Caco-2 (cell line): ENCODE measurements around the gene PPP6R2. TPM values are rescaled to one million over a fixed set of nuclear protein-coding genes. Genes with fewer than 3 reads are reported as not detected.

Experiments
- BruUV-seq: library from RNA; stranded (reverse); fragments of 400-500 nt; replicated peaks from 2 replicates; lab custom pipeline; 2021; lab: Mats Ljungman, UMichigan
- CTCF ChIA-PET: fragments of 300-600 bp; sonication (Branson Sonifier 250); formaldehyde crosslinking; loops from one replicate; lab custom pipeline; 2022; ENCODE audit warnings: antibody characterized with exemption; lab: Charles Lee
- POLR2A ChIA-PET: fragments of 300-600 bp; sonication (Branson Sonifier 250); formaldehyde crosslinking; loops from one replicate; lab custom pipeline; 2022; ENCODE audit warnings: antibody characterized with exemption; lab: Charles Lee
- DNase-seq, 2 experiments: peaks; one replicate each; pipeline versions ENCODE4 v3.0.0 to v3.0.0-alpha.2; 2020 to 2022
- H3K27me3 ChIP-seq: replicated peaks from 2 replicates; pipeline ENCODE4 v1.6.0; 2011; ENCODE audit warnings: low read length; ENCODE audit not compliant: control insufficient read depth, insufficient read depth
- H3K36me3 ChIP-seq: 2 replicates; pipeline ENCODE4 v1.5.1; 2011; ENCODE audit warnings: low read length; ENCODE audit not compliant: control insufficient read depth, insufficient read depth
- H3K4me1 ChIP-seq: fragments of 250-450 bp; sonication (Bioruptor Pico); 2 replicates; pipeline ENCODE4 v1.5.1; 2020; ENCODE audit warnings: mild to moderate bottlenecking
- H3K4me3 ChIP-seq: 2 replicates; pipeline ENCODE4 v1.5.1; 2011; ENCODE audit warnings: low read depth, mild to moderate bottlenecking, control low read depth, low read length
- H3K9me3 ChIP-seq: fragments of 250-450 bp; sonication (Bioruptor Pico); 2 replicates; pipeline ENCODE4 v1.5.1; 2020; ENCODE audit warnings: mild to moderate bottlenecking, moderate library complexity
- H3K27ac Mint-ChIP-seq: one replicate; pipeline ENCODE4 v1.8.0; 2022; ENCODE audit warnings: mixed read lengths; ENCODE audit not compliant: unreplicated experiment
- H3K27me3 Mint-ChIP-seq: one replicate; pipeline ENCODE4 v1.8.0; 2022; ENCODE audit warnings: mixed read lengths; ENCODE audit not compliant: insufficient read depth, unreplicated experiment
- H3K36me3 Mint-ChIP-seq: one replicate; pipeline ENCODE4 v1.8.0; 2022; ENCODE audit warnings: mild to moderate bottlenecking, mixed read lengths; ENCODE audit not compliant: insufficient read depth, unreplicated experiment
- H3K4me1 Mint-ChIP-seq: one replicate; pipeline ENCODE4 v1.8.0; 2022; ENCODE audit warnings: low read depth, mixed read lengths; ENCODE audit not compliant: unreplicated experiment
- H3K4me3 Mint-ChIP-seq: one replicate; pipeline ENCODE4 v1.8.0; 2022; ENCODE audit warnings: mild to moderate bottlenecking, moderate library complexity, mixed read lengths; ENCODE audit not compliant: unreplicated experiment
- H3K9me3 Mint-ChIP-seq: one replicate; pipeline ENCODE4 v1.8.0; 2022; ENCODE audit warnings: mixed read lengths; ENCODE audit not compliant: unreplicated experiment
- intact Hi-C: fragments of 100-400 bp; cut with micrococcal nuclease; formaldehyde crosslinking; loops from one replicate; pipeline ENCODE4 v1.10.0; 2022; ENCODE audit not compliant: unreplicated experiment
- total RNA-seq: library from RNA; stranded (reverse); gene quantifications from 2 replicates; pipeline ENCODE4 v1.2.3, GENCODE V29; 2022
- TF ChIP-seq, protein P1 (sequence below), 2 experiments: fragments of 200-600 bp in 1 of 2; IDR thresholded peaks; 1 replicate in 1 of 2; 2 replicates in 1 of 2; pipeline versions ENCODE4 v1.5.1 to v1.8.0; 2011 to 2022; ENCODE audit warnings: antibody characterized with exemption in 1 of 2, control low read depth in 1 of 2, inconsistent platforms in 1 of 2, low read depth in 1 of 2, low read length in 1 of 2, mild to moderate bottlenecking in 1 of 2, moderate library complexity in 1 of 2; ENCODE audit not compliant: insufficient read depth in 1 of 2, severe bottlenecking in 1 of 2, unreplicated experiment in 1 of 2

PPP6R2 gene
- total RNA-seq, 1 experiment from 2014 or later, result 60.7 TPM

DNA sequence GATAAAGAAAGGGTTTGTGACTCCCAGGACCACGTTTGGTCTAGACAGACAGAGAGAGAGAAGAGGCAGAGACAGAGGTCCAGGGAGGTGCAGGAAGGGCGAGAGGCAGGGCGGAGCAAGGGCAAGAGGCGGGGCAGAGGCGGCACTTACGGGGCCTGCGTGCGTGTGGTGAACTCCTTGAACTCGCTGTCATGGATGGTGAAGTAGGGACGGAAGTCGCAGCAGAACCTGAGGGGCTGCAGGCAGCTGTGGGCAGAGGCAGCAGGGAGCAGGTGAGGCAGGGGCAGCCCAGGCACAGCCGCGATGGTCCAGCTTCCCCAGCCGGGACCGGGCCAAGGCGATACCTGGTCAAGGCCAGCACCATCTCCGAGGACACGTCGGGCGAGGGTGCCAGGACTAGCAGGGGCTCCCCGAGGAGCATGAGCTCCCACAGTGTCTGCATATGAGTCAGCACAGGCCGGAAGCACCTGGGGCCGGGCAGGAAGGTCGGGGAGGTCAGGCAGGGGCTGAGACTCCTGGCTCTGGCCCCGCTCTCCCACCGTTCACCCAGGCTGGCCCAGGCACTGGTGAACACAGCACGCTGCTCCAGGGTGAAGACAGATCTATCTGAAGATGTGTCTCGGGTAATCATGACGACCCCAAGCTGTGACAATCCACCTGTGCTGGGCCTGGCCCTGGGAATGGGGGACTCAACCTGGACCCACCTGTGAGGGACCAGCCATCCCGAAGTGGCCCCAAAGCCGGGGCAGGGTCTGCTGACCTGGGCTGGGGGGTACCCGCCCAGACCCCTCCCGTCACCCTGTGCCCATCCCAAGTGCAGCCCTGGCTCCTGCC lies 28.5 kb upstream of the PPP6R2 start:
- Mint-ChIP-seq H3K27ac (no peak overlapping the region), H3K4me1 (no peaks in the 10 kb centered on the region), H3K4me3 (no peak overlapping the region), H3K36me3 (no peaks in the 10 kb centered on the region), H3K27me3 (no peaks in the 10 kb centered on the region), H3K9me3 (no peaks in the 10 kb centered on the region)
- POLR2A ChIA-PET, result interaction anchor here (0.6 kb wide), 1 partner anchor 9 kb away, joined by 3 read pairs; no protein-coding TSS in a partner anchor
- intact Hi-C loops, result no loop called here
- H3K4me1 ChIP-seq, result no peaks in the 10 kb centered on the region
- no peaks in the 10 kb centered on the region for H3K27me3 ChIP-seq
- DNase-seq, result peak in 1 of 2 experiments; percentile 32
- CTCF ChIA-PET, result interaction anchor here (1.0 kb wide), 1 partner anchor 12 kb away, joined by 3 read pairs; no protein-coding TSS in a partner anchor
- H3K36me3 ChIP-seq, result no peaks in the 10 kb centered on the region
- no peaks in the 10 kb centered on the region for H3K9me3 ChIP-seq
- H3K4me3 ChIP-seq, result no peak overlapping the region
- BruUV-seq, result no TSS peak
- TF ChIP-seq, protein P1, sequence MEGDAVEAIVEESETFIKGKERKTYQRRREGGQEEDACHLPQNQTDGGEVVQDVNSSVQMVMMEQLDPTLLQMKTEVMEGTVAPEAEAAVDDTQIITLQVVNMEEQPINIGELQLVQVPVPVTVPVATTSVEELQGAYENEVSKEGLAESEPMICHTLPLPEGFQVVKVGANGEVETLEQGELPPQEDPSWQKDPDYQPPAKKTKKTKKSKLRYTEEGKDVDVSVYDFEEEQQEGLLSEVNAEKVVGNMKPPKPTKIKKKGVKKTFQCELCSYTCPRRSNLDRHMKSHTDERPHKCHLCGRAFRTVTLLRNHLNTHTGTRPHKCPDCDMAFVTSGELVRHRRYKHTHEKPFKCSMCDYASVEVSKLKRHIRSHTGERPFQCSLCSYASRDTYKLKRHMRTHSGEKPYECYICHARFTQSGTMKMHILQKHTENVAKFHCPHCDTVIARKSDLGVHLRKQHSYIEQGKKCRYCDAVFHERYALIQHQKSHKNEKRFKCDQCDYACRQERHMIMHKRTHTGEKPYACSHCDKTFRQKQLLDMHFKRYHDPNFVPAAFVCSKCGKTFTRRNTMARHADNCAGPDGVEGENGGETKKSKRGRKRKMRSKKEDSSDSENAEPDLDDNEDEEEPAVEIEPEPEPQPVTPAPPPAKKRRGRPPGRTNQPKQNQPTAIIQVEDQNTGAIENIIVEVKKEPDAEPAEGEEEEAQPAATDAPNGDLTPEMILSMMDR (IDR thresholded peaks at IDR 0.05; ENCODE audit: insufficient read depth in 1 of 2, low read depth in 1 of 2, low read length in 1 of 2, severe bottlenecking in 1 of 2, unreplicated experiment in 1 of 2), result no peak

GRCh38 chr22:50315289-50316113 lies 27.6 kb upstream of the PPP6R2 start:
- intact Hi-C loops, result no loop called here
- Mint-ChIP-seq H3K27me3 (no peaks in the 10 kb centered on the region), H3K4me1 (no peaks in the 10 kb centered on the region), H3K27ac (no peak overlapping the region), H3K4me3 (no peak overlapping the region), H3K36me3 (no peaks in the 10 kb centered on the region), H3K9me3 (no peaks in the 10 kb centered on the region)
- no TSS peak for BruUV-seq
- no peaks in the 10 kb centered on the region for H3K4me1 ChIP-seq
- ChIA-PET POLR2A (no interaction called here), CTCF (interaction anchor here (1.4 kb wide), 1 partner anchor 16 kb away, joined by 3 read pairs; no protein-coding TSS in a partner anchor)
- H3K36me3 ChIP-seq, result no peaks in the 10 kb centered on the region
- TF ChIP-seq, protein P1 (IDR thresholded peaks at IDR 0.05; ENCODE audit: insufficient read depth in 1 of 2, low read depth in 1 of 2, low read length in 1 of 2, severe bottlenecking in 1 of 2, unreplicated experiment in 1 of 2), result no peak
- peak in 1 of 2 experiments; percentile 31 for DNase-seq
- H3K27me3 ChIP-seq, result no peaks in the 10 kb centered on the region
- no peak overlapping the region for H3K4me3 ChIP-seq
- no peaks in the 10 kb centered on the region for H3K9me3 ChIP-seq
